ENCODE data around the gene HHAT. TPM values are rescaled to one million over a fixed set of nuclear protein-coding genes. Genes with fewer than 3 reads are reported as not detected.

Gene HHAT
- total and polyA plus RNA-seq, 2 of the 13 experiments (the other 11 are each of a cell fraction or from before 2014, with no cell fraction given) = 2.6 to 4.9 TPM

GRCh38 chr1:210573141-210573540, 244.4 kb downstream of the HHAT start:
- POLR2A ChIA-PET = no interaction called here
- 31% methylated on average over 6 of the region's 6 CpGs for WGBS (ENCODE audit: low lambda C conversion rate)
- no peak for ATAC-seq

GRCh38 chr1:210582205-210582970, 253.7 kb downstream of the HHAT start:
- DNase-seq (ENCODE audit: low spot score) = no peak

More at GRCh38 chr1:210573141-210573540, 244.4 kb downstream of the HHAT start:
- DNase-seq (ENCODE audit: low spot score) (no peak), FAIRE-seq (no peak)
- TF ChIP-seq ZSCAN29 (CRISPR knock-in tag; conservative IDR thresholded peaks at IDR 0.05) (no peak), GFI1 (CRISPR knock-in tag; IDR thresholded peaks at IDR 0.05; ENCODE audit: borderline replicate concordance) (no peak)
- Histone ChIP-seq H3K9me3 (ENCODE audit: low read length) (peaks cover 7% of the 10 kb centered on the region), H4K20me1 (ENCODE audit: insufficient read depth, low read length) (no peaks in the 10 kb centered on the region), H3K79me2 (ENCODE audit: insufficient read depth, low read length) (no peaks in the 10 kb centered on the region), H2AFZ (ENCODE audit: low read length) (no peak overlapping the region), H3K4me3 (replicated peaks in 1 of 3; ENCODE audit: insufficient read depth in 1 of 3, low read depth in 2 of 3, low read length in 3 of 3) (no peak overlapping the region), H3K27ac (ENCODE audit: extremely low read length, insufficient read depth, low read length) (no peak overlapping the region), H3K4me2 (ENCODE audit: low read depth, low read length) (no peak overlapping the region), H3K9ac (ENCODE audit: insufficient read depth, low read depth, low read length) (no peak overlapping the region), H3K36me3 (replicated peaks in 1 of 2; ENCODE audit: control insufficient read depth in 1 of 2, insufficient read depth in 2 of 2, low read length in 2 of 2) (no peaks in the 10 kb centered on the region), H3K4me1 (ENCODE audit: insufficient read depth, low read length) (no peaks in the 10 kb centered on the region), H3K27me3 (ENCODE audit: control insufficient read depth in 1 of 2, insufficient read depth in 2 of 2, low read length in 2 of 2) (no peaks in the 10 kb centered on the region)
- intact Hi-C loops (cut with micrococcal nuclease; ENCODE audit: unreplicated experiment) = no loop called here
- in situ Hi-C loops (cut with HindIII; ENCODE audit: extremely low pct_ligation_motif_present, low pct_unique_long_range_greater_than_20kb) = no loop called here
- CTCF ChIA-PET (ENCODE audit: low intra/inter-chr PET ratio, low total read pairs) = no interaction called here
- no TSS peak for BruUV-seq (replicated peaks)

More at GRCh38 chr1:210582205-210582970, 253.7 kb downstream of the HHAT start:
- FAIRE-seq = no peak
- no peak overlapping the region for H3K4me2 ChIP-seq (ENCODE audit: low read depth, low read length)
- no peak for ATAC-seq
- H3K27ac ChIP-seq (ENCODE audit: extremely low read length, insufficient read depth, low read length) = no peak overlapping the region
- H3K27me3 ChIP-seq (ENCODE audit: control insufficient read depth in 1 of 2, insufficient read depth in 2 of 2, low read length in 2 of 2) = no peaks in the 10 kb centered on the region
- peaks cover under 1% of the 10 kb centered on the region; the same call in 1 of the 2 replicates for H3K9me3 ChIP-seq (ENCODE audit: low read length)
- TF ChIP-seq POLR2A (IDR thresholded peaks at IDR 0.05; ENCODE audit: insufficient read depth in 1 of 2, low read depth in 2 of 2, low read length in 2 of 2) = no peak
- H3K4me3 ChIP-seq (replicated peaks in 1 of 3; ENCODE audit: insufficient read depth in 1 of 3, low read depth in 2 of 3, low read length in 3 of 3) = no peak overlapping the region
- no peaks in the 10 kb centered on the region for H3K79me2 ChIP-seq (ENCODE audit: insufficient read depth, low read length)
- in situ Hi-C loops (cut with HindIII; ENCODE audit: extremely low pct_ligation_motif_present, low pct_unique_long_range_greater_than_20kb) (no loop called here), intact Hi-C loops (cut with micrococcal nuclease; ENCODE audit: unreplicated experiment) (loop anchor here (5.0 kb wide), 1 partner anchor 175 kb away; no protein-coding TSS in a partner anchor)
- H3K4me1 ChIP-seq (ENCODE audit: insufficient read depth, low read length) = no peaks in the 10 kb centered on the region
- no peak overlapping the region for H3K9ac ChIP-seq (ENCODE audit: insufficient read depth, low read depth, low read length)
- BruUV-seq (replicated peaks) = no TSS peak
- no peaks in the 10 kb centered on the region for H4K20me1 ChIP-seq (ENCODE audit: insufficient read depth, low read length)
- 37% methylated on average over 10 of the region's 10 CpGs for WGBS (ENCODE audit: low lambda C conversion rate)
- no peaks in the 10 kb centered on the region for H3K36me3 ChIP-seq (replicated peaks in 1 of 2; ENCODE audit: control insufficient read depth in 1 of 2, insufficient read depth in 2 of 2, low read length in 2 of 2)
- no peak overlapping the region for H2AFZ ChIP-seq (ENCODE audit: low read length)
- ChIA-PET CTCF (ENCODE audit: low intra/inter-chr PET ratio, low total read pairs) (interaction anchor here (1.4 kb wide), 1 partner anchor 552 kb away, joined by 3 read pairs; the partner anchor contains the start of gene KCNH1), POLR2A (no interaction called here)
